IPS-18a (cell line): Measurements from ENCODE around the gene EEA1.

Source experiments
- H3K27ac ChIP-seq: one replicate; pipeline ENCODE4 v1.5.1; 2013; ENCODE audit warnings: low read length
- H3K27me3 ChIP-seq: one replicate; pipeline ENCODE4 v1.6.1; 2013; ENCODE audit warnings: mild to moderate bottlenecking, low read length; ENCODE audit not compliant: control insufficient read depth, insufficient read depth
- H3K36me3 ChIP-seq: one replicate; pipeline ENCODE4 v1.6.1; 2013; ENCODE audit warnings: low read depth, low read length; ENCODE audit not compliant: control insufficient read depth
- H3K4me1 ChIP-seq: one replicate; pipeline ENCODE4 v1.6.1; 2013; ENCODE audit warnings: low read depth, low read length; ENCODE audit not compliant: control insufficient read depth
- H3K4me3 ChIP-seq: one replicate; pipeline ENCODE4 v1.5.1; 2013; ENCODE audit warnings: low read length
- H3K9ac ChIP-seq: one replicate; pipeline ENCODE4 v1.6.1; 2013; ENCODE audit warnings: mild to moderate bottlenecking, low read length, moderate library complexity
- H3K9me3 ChIP-seq: one replicate; pipeline ENCODE4 v1.6.1; 2013; ENCODE audit warnings: low read depth, low read length; ENCODE audit not compliant: control insufficient read depth

The EEA1 gene

GRCh38 chr12:92876496-92876895 lies 52.6 kb downstream of the EEA1 start:
- Histone ChIP-seq H3K9me3 (no peaks in the 10 kb centered on the region), H3K4me3 (no peak overlapping the region), H3K9ac (no peak overlapping the region), H3K27me3 (no peaks in the 10 kb centered on the region), H3K27ac (no peak overlapping the region), H3K36me3 (no peaks in the 10 kb centered on the region), H3K4me1 (no peaks in the 10 kb centered on the region)

DNA sequence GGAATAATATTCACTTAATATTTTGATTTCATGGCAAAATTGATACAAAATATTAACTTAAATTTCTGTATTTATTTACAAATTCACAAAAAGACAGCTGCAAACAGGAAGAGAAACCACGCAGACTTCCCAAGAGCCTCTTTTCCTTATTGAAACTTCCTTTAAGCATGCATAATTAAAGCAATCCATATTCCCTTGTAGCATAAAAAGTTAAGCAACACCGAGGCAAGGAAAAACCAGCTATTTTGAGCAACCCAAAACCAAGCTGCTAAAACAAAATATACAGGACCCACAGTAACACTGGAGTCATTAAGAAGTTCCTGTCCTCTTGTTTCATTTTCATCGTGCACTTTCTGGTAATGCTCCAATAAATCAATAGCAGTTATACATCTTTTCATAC lies 58.0 kb downstream of the EEA1 start:
- Histone ChIP-seq H3K36me3 (no peaks in the 10 kb centered on the region), H3K4me1 (peaks cover 7% of the 10 kb centered on the region), H3K4me3 (no peak overlapping the region), H3K9me3 (no peaks in the 10 kb centered on the region), H3K27ac (no peak overlapping the region), H3K9ac (no peak overlapping the region), H3K27me3 (no peaks in the 10 kb centered on the region)

DNA sequence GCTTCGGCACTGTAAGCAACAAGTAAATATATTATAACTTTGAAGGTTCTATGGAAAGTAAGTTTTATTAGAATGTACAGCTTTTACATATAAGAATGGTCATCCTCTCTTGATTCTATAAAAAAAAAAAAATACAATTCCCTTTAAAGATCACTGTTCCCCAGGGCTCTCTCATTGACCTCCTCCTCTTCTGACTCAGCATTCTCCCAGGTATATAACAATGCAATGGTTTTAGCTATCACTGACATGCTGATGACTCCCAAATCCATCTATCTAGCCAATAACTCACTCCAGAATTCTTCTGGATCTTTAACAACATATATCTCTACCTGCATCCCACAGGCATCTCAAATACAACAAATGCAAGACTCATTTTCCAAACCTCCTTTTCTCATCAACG lies 62.7 kb downstream of the EEA1 start:
- no peak overlapping the region for H3K4me3 ChIP-seq
- H3K27me3 ChIP-seq: no peaks in the 10 kb centered on the region
- no peaks in the 10 kb centered on the region for H3K9me3 ChIP-seq

DNA sequence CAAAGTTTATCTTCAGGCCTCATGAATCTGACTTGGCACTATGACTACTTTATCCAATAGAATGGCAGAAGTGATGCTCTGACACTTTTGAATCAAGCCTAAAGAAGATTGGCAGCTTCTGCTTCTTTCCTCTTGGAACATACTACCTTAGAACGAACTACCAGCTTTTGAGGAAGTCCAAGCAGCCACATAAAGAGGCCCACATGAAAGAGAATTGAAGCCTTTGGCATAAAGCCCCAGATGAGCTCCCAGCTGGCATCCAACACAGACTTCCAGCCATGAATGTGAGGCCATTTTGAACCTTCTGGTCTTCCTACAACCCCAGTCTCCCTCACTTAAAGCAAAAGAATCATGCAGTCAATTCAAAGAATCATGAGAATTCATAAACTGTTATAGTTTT lies 65.8 kb downstream of the EEA1 start:
- no peaks in the 10 kb centered on the region for H3K27me3 ChIP-seq
- no peak overlapping the region for H3K4me3 ChIP-seq
- H3K9me3 ChIP-seq: no peaks in the 10 kb centered on the region
- H3K9ac ChIP-seq: no peak overlapping the region
- no peaks in the 10 kb centered on the region for H3K36me3 ChIP-seq
- H3K27ac ChIP-seq: no peak overlapping the region
- peaks cover 7% of the 10 kb centered on the region for H3K4me1 ChIP-seq

More for the DNA sequence above, 62.7 kb downstream of the EEA1 start:
- H3K36me3 ChIP-seq: no peaks in the 10 kb centered on the region
- no peak overlapping the region for H3K9ac ChIP-seq
- no peak overlapping the region for H3K27ac ChIP-seq
- peaks cover 7% of the 10 kb centered on the region for H3K4me1 ChIP-seq

DNA sequence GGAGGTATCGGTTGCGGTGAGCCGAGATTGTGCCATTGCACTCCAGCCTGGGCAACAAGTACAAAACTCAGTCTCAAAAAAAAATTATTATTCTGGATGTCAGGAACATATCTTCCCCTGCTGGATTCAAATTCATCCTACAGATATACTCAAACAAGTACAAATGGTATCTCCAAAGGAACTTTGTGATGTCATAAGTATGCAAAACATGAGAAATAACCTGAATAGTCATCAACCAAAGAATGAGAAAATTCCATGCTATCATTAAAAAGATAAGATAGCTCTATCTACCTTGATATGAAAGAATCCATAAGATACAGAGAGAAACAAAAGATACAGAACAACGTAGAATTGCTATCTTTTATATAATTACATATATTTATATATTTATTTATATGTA lies 67.7 kb downstream of the EEA1 start:
- no peak overlapping the region for H3K27ac ChIP-seq
- no peaks in the 10 kb centered on the region for H3K9me3 ChIP-seq
- no peaks in the 10 kb centered on the region for H3K36me3 ChIP-seq
- no peak overlapping the region for H3K4me3 ChIP-seq
- H3K9ac ChIP-seq: no peak overlapping the region
- peaks cover under 1% of the 10 kb centered on the region for H3K4me1 ChIP-seq
- H3K27me3 ChIP-seq: no peaks in the 10 kb centered on the region

DNA sequence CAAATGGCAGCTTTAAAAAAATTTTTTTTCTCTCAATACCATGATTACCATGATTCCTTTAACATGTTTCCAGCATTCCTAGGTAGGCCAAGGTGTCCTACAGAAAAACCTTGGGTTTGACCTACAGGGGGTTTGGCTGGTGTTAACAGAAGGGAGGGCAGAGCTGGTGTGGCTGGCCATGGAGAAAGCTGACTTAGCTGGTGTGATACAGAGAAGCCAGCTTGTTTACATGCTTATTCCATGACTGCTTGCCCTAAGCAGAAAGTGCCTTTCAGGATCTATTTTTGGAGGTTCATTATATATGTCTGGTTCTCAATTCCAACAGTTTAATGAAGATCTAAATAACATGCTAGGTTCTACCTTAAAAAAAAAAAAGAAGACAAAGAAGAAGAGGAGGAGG lies 68.6 kb downstream of the EEA1 start:
- no peak overlapping the region for H3K27ac ChIP-seq
- H3K9me3 ChIP-seq: no peaks in the 10 kb centered on the region
- no peaks in the 10 kb centered on the region for H3K27me3 ChIP-seq
- H3K4me3 ChIP-seq: no peak overlapping the region
- no peak overlapping the region for H3K9ac ChIP-seq
- no peaks in the 10 kb centered on the region for H3K4me1 ChIP-seq
- H3K36me3 ChIP-seq: no peaks in the 10 kb centered on the region

DNA sequence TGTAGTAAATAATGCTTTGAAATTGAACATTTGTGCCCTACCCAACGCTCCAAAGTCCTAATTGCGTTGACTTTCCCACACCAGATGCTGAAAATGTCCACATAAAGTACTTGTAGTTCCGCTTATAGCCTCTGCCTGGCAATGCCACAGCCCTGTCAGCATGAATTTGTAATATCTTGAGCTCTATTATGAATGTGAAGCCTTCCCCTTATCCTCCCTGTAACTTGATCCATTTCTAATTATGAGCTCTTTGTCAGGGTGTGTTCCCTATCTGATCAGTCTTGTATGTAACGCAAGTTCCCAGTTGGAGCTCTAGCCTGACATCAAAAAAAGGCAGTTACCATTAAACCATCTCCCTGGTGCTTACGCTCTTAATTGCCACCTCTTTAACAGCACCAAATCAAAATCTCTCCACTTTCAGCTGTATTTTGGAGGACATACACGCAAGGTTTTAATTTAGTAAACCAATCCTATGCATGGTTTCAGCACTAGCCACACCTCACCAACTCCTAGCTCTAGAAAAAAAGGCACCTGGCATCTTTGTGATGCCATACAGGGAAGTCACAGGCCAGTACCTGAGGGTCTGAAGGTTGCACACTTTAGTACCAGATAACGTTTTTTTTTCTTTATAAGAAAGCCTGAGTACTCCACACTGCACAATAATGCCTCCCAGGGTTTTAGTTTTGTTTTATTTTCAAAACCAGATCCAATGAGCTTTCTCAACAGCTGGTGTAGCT lies 69.3 kb downstream of the EEA1 start:
- no peak overlapping the region for H3K4me3 ChIP-seq
- H3K27ac ChIP-seq: no peak overlapping the region
- no peak overlapping the region for H3K9ac ChIP-seq
- H3K9me3 ChIP-seq: no peaks in the 10 kb centered on the region
- no peaks in the 10 kb centered on the region for H3K27me3 ChIP-seq
- H3K4me1 ChIP-seq: peaks cover under 1% of the 10 kb centered on the region
- no peaks in the 10 kb centered on the region for H3K36me3 ChIP-seq

DNA sequence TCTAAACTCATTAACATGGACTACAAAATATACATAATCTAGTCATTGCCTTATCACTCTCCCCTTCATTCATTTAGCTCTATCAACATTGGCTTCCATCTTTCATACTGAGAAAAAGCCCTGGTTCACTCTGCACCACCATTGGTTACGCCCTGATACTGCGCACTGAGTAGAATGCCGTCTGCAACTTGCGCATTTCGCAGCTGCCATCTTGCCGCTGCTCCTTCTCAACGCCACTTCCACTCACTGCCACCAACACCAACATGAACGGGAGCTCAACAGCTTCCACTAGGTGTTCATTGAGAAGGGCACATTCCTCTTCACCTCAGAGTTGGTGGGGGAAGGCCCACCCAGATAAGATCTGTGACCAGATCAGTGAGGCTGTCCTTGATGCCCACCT lies 71.3 kb downstream of the EEA1 start:
- no peaks in the 10 kb centered on the region for H3K36me3 ChIP-seq

DNA sequence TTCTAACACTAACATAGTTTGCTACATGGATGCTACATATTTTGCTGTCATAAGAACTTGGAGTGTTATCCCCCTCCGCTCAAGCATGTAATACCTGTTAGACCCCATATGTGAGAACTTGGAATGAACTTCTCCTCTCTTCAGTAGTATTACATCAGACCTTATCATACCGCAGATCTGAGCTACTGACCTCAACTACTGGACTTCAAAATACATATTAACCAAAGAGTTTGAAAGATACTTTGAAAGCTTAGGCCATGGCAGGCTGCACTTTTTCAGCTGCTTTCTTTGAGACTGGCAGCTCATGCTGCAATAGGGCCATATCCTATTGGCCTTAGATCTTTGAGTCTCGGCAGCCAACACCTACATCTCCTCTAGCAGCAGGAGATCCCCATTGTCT lies 74.8 kb downstream of the EEA1 start:
- H3K4me1 ChIP-seq: peaks cover 6% of the 10 kb centered on the region
- H3K9me3 ChIP-seq: no peaks in the 10 kb centered on the region
- no peak overlapping the region for H3K9ac ChIP-seq
- H3K27me3 ChIP-seq: no peaks in the 10 kb centered on the region
- H3K27ac ChIP-seq: no peak overlapping the region
- no peak overlapping the region for H3K4me3 ChIP-seq
- H3K36me3 ChIP-seq: peaks cover 8% of the 10 kb centered on the region

More for the DNA sequence above, 71.3 kb downstream of the EEA1 start:
- H3K9ac ChIP-seq: no peak overlapping the region
- no peak overlapping the region for H3K4me3 ChIP-seq
- no peaks in the 10 kb centered on the region for H3K27me3 ChIP-seq
- no peak overlapping the region for H3K27ac ChIP-seq
- H3K9me3 ChIP-seq: no peaks in the 10 kb centered on the region
- peaks cover 6% of the 10 kb centered on the region for H3K4me1 ChIP-seq

- no peak overlapping the region for H3K9ac ChIP-seq
- peaks cover 2% of the 10 kb centered on the region for H3K4me1 ChIP-seq
- no peaks in the 10 kb centered on the region for H3K9me3 ChIP-seq
- H3K4me3 ChIP-seq: no peak overlapping the region
- H3K27ac ChIP-seq: no peak overlapping the region
- no peaks in the 10 kb centered on the region for H3K27me3 ChIP-seq
- H3K36me3 ChIP-seq: peaks cover 8% of the 10 kb centered on the region
Observed at GRCh38 chr12:92848740-92849139, 80.4 kb downstream of the EEA1 start.

- Histone ChIP-seq H3K9me3 (no peaks in the 10 kb centered on the region), H3K4me3 (no peak overlapping the region), H3K36me3 (peaks cover 8% of the 10 kb centered on the region), H3K9ac (no peak overlapping the region), H3K27me3 (no peaks in the 10 kb centered on the region), H3K4me1 (peaks cover 2% of the 10 kb centered on the region), H3K27ac (no peak overlapping the region)
Observed at GRCh38 chr12:92847368-92847767, 81.7 kb downstream of the EEA1 start.

GRCh38 chr12:92845329-92845728 lies 83.8 kb downstream of the EEA1 start:
- Histone ChIP-seq H3K9ac (no peak overlapping the region), H3K9me3 (no peaks in the 10 kb centered on the region), H3K27ac (no peak overlapping the region), H3K4me3 (no peak overlapping the region), H3K27me3 (no peaks in the 10 kb centered on the region), H3K4me1 (peaks cover 2% of the 10 kb centered on the region), H3K36me3 (peaks cover 5% of the 10 kb centered on the region)
